HTERT RPE-1 (cell line): ENCODE measurements around the gene SHROOM1.

Experiments
- in situ Hi-C: fragments of 300-500 bp; cut with MboI; formaldehyde crosslinking; loops from 4 replicates; pipeline ENCODE4 v1.14.3; 2020; ENCODE audit warnings: low sequenced_read_pairs

SHROOM1 gene

GRCh38 chr5:132825033-132825833, 5.2 kb downstream of the SHROOM1 start:
- in situ Hi-C loops, result no loop called here

- in situ Hi-C loops, result no loop called here
Measured at GRCh38 chr5:132824426-132824825, 6.0 kb downstream of the SHROOM1 start.

- in situ Hi-C loops, result no loop called here
Measured at GRCh38 chr5:132823481-132824050, 6.9 kb downstream of the SHROOM1 start.

GRCh38 chr5:132822650-132823480, 7.6 kb downstream of the SHROOM1 start:
- in situ Hi-C loops, result no loop called here

- in situ Hi-C loops, result no loop called here
Measured at GRCh38 chr5:132821791-132822190, 8.7 kb downstream of the SHROOM1 start.

GRCh38 chr5:132821350-132821749, 9.1 kb downstream of the SHROOM1 start:
- in situ Hi-C loops, result no loop called here

GRCh38 chr5:132820162-132820754, 10.2 kb downstream of the SHROOM1 start:
- in situ Hi-C loops, result no loop called here

GRCh38 chr5:132819468-132819867, 11.0 kb downstream of the SHROOM1 start:
- in situ Hi-C loops, result no loop called here

- in situ Hi-C loops, result no loop called here
Measured at GRCh38 chr5:132817011-132817410, 13.4 kb downstream of the SHROOM1 start.

GRCh38 chr5:132816554-132816953, 13.9 kb downstream of the SHROOM1 start:
- in situ Hi-C loops, result no loop called here

GRCh38 chr5:132816083-132816482, 14.4 kb downstream of the SHROOM1 start:
- in situ Hi-C loops, result no loop called here

- in situ Hi-C loops, result no loop called here
Measured at GRCh38 chr5:132815454-132815853, 15.0 kb downstream of the SHROOM1 start.

- in situ Hi-C loops, result no loop called here
Measured at GRCh38 chr5:132814503-132815294, 15.7 kb downstream of the SHROOM1 start.

GRCh38 chr5:132813599-132814502, 16.6 kb downstream of the SHROOM1 start:
- in situ Hi-C loops, result no loop called here

- in situ Hi-C loops, result no loop called here
Measured at GRCh38 chr5:132812781-132813598, 17.5 kb downstream of the SHROOM1 start, which contains the start of gene SOWAHA. TSS of gene SOWAHA (plus strand) at chr5:132813302. CDS start at chr5:132813622, 320 bp downstream.

- in situ Hi-C loops, result no loop called here
Measured at GRCh38 chr5:132812123-132812765, 18.2 kb downstream of the SHROOM1 start.

- in situ Hi-C loops, result no loop called here
Measured at GRCh38 chr5:132810605-132811004, 19.8 kb downstream of the SHROOM1 start.

GRCh38 chr5:132808866-132809265, 21.6 kb downstream of the SHROOM1 start:
- in situ Hi-C loops, result no loop called here
